Measurements from ENCODE around the gene ZIC2. TPM values are rescaled to one million over a fixed set of nuclear protein-coding genes. Genes with fewer than 3 reads are reported as not detected.
"Not testable (repeated sequence)": the region's sequence is repeated elsewhere in the genome, so short reads cannot be mapped to it uniquely, and the experiment has no call there.

Gene ZIC2
- total and polyA plus RNA-seq, 4 donors: 0.18 TPM; not detected in 3

DNA sequence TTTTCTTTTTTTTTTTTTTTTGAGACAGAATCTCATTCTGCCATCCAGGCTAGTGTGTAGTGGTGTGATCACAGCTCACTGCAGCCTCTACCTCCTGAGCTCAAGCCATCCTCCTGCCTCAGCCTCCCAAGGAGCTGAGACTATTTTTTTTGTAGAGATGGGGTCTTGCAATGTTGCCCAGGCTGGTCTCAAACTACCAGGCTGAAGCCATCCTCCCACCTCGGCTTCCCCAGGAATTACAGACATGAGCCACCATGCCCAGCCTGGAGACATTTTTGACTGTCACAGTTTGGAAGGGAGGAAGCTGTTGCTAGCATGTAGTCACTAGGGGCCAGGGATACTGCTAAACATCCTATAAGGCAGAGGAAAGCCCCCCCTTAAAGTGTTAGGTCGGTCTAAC, 33.9 kb upstream of the ZIC2 start:
- Histone ChIP-seq H3K9me3 (ENCODE audit: control insufficient read depth, low read length) (no peaks in the 10 kb centered on the region), H3K4me1 (ENCODE audit: control insufficient read depth in 1 of 2, insufficient read depth in 2 of 2, low read length in 2 of 2) (no peaks in the 10 kb centered on the region), H3K27ac (ENCODE audit: low read depth in 1 of 2, low read length in 2 of 2) (no peak overlapping the region), H3K36me3 (ENCODE audit: control insufficient read depth in 1 of 2, insufficient read depth in 2 of 2, low read length in 1 of 2) (no peaks in the 10 kb centered on the region), H3K27me3 (ENCODE audit: control insufficient read depth in 1 of 2, insufficient read depth in 2 of 2, low read length in 1 of 2) (no peaks in the 10 kb centered on the region), H3K4me3 (ENCODE audit: low read length in 2 of 2) (no peak overlapping the region)
- ATAC-seq (ENCODE audit: low FRiP score) (no peak), DNase-seq (no peak)
- 72 to 79% methylated on average over 2 of the region's 2 CpGs for WGBS, 2 donors
- intact Hi-C loops (cut with DNase I): no loop called here

DNA sequence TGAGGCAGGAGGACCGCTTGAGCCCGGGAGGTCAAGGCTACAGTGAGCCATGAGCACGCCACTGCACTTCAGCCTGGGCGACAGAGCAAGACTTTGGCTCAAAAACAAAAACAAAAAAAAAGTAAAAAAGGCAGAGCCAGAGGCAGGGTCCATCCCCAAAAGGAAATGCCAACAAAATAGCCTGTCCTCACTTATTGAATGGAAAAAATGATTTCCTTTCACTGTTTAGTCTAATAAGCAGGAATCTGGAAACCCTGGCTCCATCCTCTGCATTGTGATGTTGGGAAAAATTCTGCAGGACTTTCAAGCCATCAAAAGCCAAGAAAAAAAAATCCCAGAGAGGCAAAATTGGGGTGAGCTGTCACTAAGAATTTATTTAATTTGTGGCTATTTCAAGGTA, 33.2 kb upstream of the ZIC2 start:
- H3K4me1 ChIP-seq (ENCODE audit: control insufficient read depth in 1 of 2, insufficient read depth in 2 of 2, low read length in 2 of 2): no peaks in the 10 kb centered on the region
- DNase-seq (no peak), ATAC-seq (ENCODE audit: low FRiP score) (no peak)
- H3K27me3 ChIP-seq (ENCODE audit: control insufficient read depth in 1 of 2, insufficient read depth in 2 of 2, low read length in 1 of 2): no peaks in the 10 kb centered on the region
- 76 to 80% methylated on average over 4 of the region's 4 CpGs for WGBS, 2 donors
- intact Hi-C loops (cut with DNase I): no loop called here
- H3K36me3 ChIP-seq (ENCODE audit: control insufficient read depth in 1 of 2, insufficient read depth in 2 of 2, low read length in 1 of 2): no peaks in the 10 kb centered on the region
- no peaks in the 10 kb centered on the region for H3K9me3 ChIP-seq (ENCODE audit: control insufficient read depth, low read length)
- H3K27ac ChIP-seq (ENCODE audit: low read depth in 1 of 2, low read length in 2 of 2): no peak overlapping the region
- H3K4me3 ChIP-seq (ENCODE audit: low read length in 2 of 2): no peak overlapping the region

DNA sequence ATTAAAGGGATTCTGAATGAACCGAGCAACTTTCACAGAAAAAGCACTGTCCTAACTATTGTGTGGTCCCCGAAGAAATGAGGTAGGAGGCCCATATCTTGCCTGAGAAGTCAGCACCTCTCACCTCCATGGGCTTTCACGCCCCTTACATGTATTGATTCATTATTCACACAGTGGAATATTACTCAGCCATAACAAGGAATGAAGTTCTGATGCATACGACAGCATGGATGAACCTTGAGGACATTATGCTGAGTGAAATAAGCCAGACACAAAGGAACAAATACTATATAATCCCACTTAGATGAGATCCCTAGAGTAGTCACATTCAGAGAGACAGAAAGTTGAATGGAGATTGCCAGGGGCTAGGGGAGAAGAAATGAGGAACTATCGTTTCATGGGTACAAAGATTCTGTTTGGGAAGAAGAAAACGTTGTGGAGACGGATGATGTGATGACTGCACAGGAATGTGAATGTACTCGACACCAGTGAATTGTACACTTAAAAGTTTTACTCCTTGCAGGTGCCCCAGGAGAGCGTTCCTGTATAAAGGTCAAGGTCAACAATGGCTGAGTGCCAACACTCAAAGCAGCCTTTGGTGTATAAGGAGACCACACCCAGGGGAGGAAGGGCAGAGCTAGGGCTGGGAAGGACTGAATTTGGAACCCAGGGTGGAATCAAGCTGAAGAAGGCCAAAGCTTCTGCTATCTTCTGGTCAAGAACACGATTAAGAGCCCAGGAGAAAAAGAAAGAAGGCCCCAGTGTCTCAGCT, 32.5 kb upstream of the ZIC2 start:
- Histone ChIP-seq H3K4me3 (ENCODE audit: low read length in 2 of 2) (no peak overlapping the region), H3K27me3 (ENCODE audit: control insufficient read depth in 1 of 2, insufficient read depth in 2 of 2, low read length in 1 of 2) (no peaks in the 10 kb centered on the region), H3K9me3 (ENCODE audit: control insufficient read depth, low read length) (no peaks in the 10 kb centered on the region), H3K27ac (ENCODE audit: low read depth in 1 of 2, low read length in 2 of 2) (no peak overlapping the region), H3K4me1 (ENCODE audit: control insufficient read depth in 1 of 2, insufficient read depth in 2 of 2, low read length in 2 of 2) (no peaks in the 10 kb centered on the region), H3K36me3 (ENCODE audit: control insufficient read depth in 1 of 2, insufficient read depth in 2 of 2, low read length in 1 of 2) (no peaks in the 10 kb centered on the region)
- 65 to 76% methylated on average over 10 of the region's 10 CpGs for WGBS, 2 donors
- intact Hi-C loops (cut with DNase I): no loop called here
- DNase-seq: no peak
- ATAC-seq (ENCODE audit: low FRiP score): no peak

DNA sequence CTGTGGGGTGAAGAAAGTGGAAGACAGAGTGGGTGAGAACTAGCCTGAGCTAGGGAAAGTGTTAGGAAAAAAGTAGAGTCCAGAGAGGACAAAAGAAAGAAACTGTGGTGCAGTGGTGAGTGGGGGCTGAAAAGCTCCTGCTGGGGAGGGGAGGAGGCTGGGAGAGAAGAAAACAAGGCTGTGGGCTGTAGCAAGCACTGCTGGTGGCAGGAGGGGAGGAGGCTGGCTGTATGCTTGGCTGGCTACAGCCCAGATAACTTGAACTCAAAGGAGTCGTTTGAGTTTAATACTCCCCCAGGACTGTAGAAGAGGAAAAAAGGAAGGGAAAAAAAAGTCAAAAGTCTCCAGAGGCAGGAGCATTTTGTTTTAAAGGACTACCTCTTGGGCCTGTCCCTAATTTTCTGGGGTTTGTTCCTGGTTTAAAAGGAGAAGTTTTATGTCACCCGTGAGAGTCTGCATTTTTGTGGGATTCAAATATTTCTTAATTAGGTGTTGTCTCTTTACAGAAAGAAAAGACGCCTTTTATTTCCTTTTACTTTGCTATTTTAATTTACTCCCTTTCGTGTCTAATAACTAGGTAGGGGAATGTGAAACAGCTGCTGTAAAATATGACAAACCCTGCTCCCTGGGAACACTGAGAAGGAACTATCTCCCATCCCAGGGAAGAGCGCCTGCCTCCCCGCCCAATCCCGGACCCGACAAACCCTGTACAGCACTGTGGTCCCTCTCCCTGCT, 31.7 kb upstream of the ZIC2 start:
- Histone ChIP-seq H3K27ac (ENCODE audit: low read depth in 1 of 2, low read length in 2 of 2) (no peak overlapping the region), H3K9me3 (ENCODE audit: control insufficient read depth, low read length) (no peaks in the 10 kb centered on the region), H3K36me3 (ENCODE audit: control insufficient read depth in 1 of 2, insufficient read depth in 2 of 2, low read length in 1 of 2) (no peaks in the 10 kb centered on the region), H3K4me3 (ENCODE audit: low read length in 2 of 2) (no peak overlapping the region), H3K4me1 (ENCODE audit: control insufficient read depth in 1 of 2, insufficient read depth in 2 of 2, low read length in 2 of 2) (no peaks in the 10 kb centered on the region), H3K27me3 (ENCODE audit: control insufficient read depth in 1 of 2, insufficient read depth in 2 of 2, low read length in 1 of 2) (no peaks in the 10 kb centered on the region)
- no peak for ATAC-seq (ENCODE audit: low FRiP score)
- WGBS, 2 donors: 56 to 58% methylated on average over 8 of the region's 8 CpGs
- intact Hi-C loops (cut with DNase I): no loop called here
- DNase-seq: no peak

DNA sequence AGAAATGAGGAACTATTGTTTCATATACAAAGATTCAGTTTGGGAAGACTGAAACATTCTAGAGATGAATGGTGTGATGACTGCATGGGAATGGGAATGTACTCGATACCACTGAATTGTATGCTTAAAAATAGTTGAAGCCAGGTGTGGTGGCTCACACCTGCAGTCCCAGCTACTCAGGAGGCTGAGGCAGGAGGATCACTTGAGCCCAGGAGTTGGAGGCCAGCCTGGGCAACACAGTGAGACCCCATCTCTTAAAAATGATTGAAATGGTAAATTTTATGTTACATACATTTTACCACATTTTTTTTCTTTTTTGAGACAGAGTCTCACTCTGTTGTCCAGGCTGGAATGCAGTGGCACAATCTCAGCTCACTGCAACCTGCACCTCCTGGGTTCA, 29.9 kb upstream of the ZIC2 start:
- ATAC-seq (ENCODE audit: low FRiP score); DNase-seq; H3K9me3 ChIP-seq (ENCODE audit: control insufficient read depth, low read length); H3K36me3 ChIP-seq (ENCODE audit: control insufficient read depth in 1 of 2, insufficient read depth in 2 of 2, low read length in 1 of 2); H3K27me3 ChIP-seq (ENCODE audit: control insufficient read depth in 1 of 2, insufficient read depth in 2 of 2, low read length in 1 of 2); intact Hi-C loops (cut with DNase I); H3K27ac ChIP-seq (ENCODE audit: low read depth in 1 of 2, low read length in 2 of 2); H3K4me3 ChIP-seq (ENCODE audit: low read length in 2 of 2); H3K4me1 ChIP-seq (ENCODE audit: control insufficient read depth in 1 of 2, insufficient read depth in 2 of 2, low read length in 2 of 2): not testable (repeated sequence)
- WGBS, 2 donors: 96 to 97% methylated on average over 1 of the region's 1 CpG

DNA sequence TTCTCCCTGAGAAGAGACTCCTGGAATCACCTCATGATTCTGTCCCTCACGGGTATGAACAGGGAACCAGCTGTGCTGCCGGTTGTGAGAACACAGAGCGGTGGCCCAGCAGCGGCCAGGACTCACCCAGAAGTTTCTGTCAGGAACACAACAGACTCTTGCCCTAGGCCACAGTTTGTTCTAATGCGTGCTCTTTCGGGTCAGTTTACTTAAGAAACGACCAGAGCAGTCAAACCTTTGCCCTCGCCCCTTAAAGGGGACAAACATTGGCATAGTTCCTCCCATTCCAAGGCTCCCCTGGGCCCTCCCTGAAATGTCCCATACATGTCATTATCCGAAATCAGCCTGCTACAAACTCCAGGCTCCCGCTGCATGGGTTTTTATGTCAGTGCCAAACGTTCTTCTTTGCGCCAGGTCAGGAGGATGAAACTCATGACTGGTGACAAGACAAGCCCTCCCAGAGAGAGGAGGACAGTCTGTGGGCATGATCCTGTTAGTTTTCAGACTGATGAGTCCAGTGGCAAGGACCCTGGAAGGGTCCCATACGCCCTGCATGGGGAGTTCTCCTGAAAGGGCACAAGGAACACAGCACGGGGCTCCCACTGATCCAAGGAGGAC, 28.3 kb upstream of the ZIC2 start:
- Histone ChIP-seq H3K27me3 (ENCODE audit: control insufficient read depth in 1 of 2, insufficient read depth in 2 of 2, low read length in 1 of 2) (no peaks in the 10 kb centered on the region), H3K4me1 (ENCODE audit: control insufficient read depth in 1 of 2, insufficient read depth in 2 of 2, low read length in 2 of 2) (no peaks in the 10 kb centered on the region), H3K4me3 (ENCODE audit: low read length in 2 of 2) (no peak overlapping the region), H3K36me3 (ENCODE audit: control insufficient read depth in 1 of 2, insufficient read depth in 2 of 2, low read length in 1 of 2) (no peaks in the 10 kb centered on the region), H3K27ac (ENCODE audit: low read depth in 1 of 2, low read length in 2 of 2) (no peak overlapping the region), H3K9me3 (ENCODE audit: control insufficient read depth, low read length) (no peaks in the 10 kb centered on the region)
- 56 to 57% methylated on average over 14 of the region's 14 CpGs for WGBS, 2 donors
- no peak for ATAC-seq (ENCODE audit: low FRiP score)
- intact Hi-C loops (cut with DNase I): no loop called here
- no peak for DNase-seq

DNA sequence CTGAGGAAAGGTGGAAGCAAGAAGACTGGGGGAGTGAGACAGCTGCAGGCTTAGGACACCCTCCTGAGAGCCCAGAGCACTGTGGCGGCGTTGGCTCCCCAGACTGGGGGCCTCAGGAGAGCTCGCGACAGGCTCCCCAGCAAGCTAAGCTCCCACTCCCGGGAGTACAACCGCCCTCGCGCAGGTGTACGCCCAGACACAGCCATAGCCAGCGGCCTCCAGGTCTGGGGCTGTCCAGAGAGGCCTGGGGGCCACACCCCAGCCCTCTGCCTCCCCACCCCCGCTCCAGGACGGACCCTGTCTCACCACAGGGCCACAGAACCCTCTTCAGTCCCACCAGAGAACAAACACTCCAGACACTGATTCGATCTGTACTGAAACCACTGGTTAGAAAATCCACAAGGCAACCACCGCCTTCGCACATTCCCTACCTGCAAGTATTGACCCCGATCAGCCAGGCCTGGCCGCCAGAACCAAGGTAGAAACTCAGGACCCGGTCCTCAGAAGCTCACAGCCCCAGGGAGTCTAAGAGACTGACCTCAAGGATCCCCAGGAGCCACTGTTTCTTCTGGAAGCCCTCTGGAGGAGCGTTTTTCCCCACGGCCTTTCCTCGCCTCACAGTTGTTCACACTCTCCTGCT, 26.4 kb upstream of the ZIC2 start:
- Histone ChIP-seq H3K27me3 (ENCODE audit: control insufficient read depth in 1 of 2, insufficient read depth in 2 of 2, low read length in 1 of 2) (no peaks in the 10 kb centered on the region), H3K27ac (ENCODE audit: low read depth in 1 of 2, low read length in 2 of 2) (no peak overlapping the region), H3K4me1 (ENCODE audit: control insufficient read depth in 1 of 2, insufficient read depth in 2 of 2, low read length in 2 of 2) (no peaks in the 10 kb centered on the region), H3K4me3 (ENCODE audit: low read length in 2 of 2) (no peak overlapping the region), H3K9me3 (ENCODE audit: control insufficient read depth, low read length) (no peaks in the 10 kb centered on the region), H3K36me3 (ENCODE audit: control insufficient read depth in 1 of 2, insufficient read depth in 2 of 2, low read length in 1 of 2) (no peaks in the 10 kb centered on the region)
- intact Hi-C loops (cut with DNase I): no loop called here
- WGBS, 2 donors: 46 to 50% methylated on average over 21 of the region's 21 CpGs
- ATAC-seq (ENCODE audit: low FRiP score) (no peak), DNase-seq (no peak)

DNA sequence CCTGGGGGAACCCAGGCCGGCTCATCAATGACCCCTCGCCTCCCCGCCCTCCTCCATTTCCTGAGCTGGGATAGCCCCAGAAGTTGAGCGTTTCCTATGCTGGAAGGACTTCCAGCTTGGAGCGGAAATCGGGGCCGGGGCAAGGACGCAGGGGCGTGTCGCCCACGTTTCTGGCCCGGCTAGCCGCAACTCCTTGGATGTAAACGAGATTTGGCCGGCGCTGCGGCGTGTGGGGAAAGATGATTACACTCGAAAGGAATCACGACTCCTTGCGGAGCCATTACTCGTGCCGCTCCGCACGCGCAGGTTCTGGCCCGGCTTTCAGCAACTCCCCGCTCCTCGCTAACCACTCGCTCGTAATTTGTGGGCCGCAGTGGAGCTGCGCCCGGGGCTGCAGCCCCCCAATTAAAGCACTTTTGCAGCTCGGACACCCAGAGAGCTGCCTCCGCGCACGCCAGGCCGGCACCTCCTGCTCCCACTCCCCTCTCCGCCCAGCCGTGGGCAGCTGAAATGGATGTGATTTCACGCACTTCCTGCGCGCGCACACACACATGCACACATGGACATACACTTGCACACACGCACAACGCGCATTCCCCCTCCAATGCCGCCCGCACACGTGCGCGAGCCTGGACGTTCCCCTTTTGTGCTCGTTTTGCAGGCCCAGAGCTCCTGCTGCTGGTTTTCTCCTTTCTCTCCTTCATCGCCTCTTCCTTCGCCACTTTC, 25.7 kb upstream of the ZIC2 start:
- intact Hi-C loops (cut with DNase I): no loop called here
- no peaks in the 10 kb centered on the region for H3K36me3 ChIP-seq (ENCODE audit: control insufficient read depth in 1 of 2, insufficient read depth in 2 of 2, low read length in 1 of 2)
- H3K4me3 ChIP-seq (ENCODE audit: low read length in 2 of 2): no peak overlapping the region
- no peak overlapping the region for H3K27ac ChIP-seq (ENCODE audit: low read depth in 1 of 2, low read length in 2 of 2)
- H3K27me3 ChIP-seq (ENCODE audit: control insufficient read depth in 1 of 2, insufficient read depth in 2 of 2, low read length in 1 of 2): no peaks in the 10 kb centered on the region
- 2 to 3% methylated on average over 57 of the region's 57 CpGs for WGBS, 2 donors
- no peaks in the 10 kb centered on the region for H3K9me3 ChIP-seq (ENCODE audit: control insufficient read depth, low read length)
- ATAC-seq (ENCODE audit: low FRiP score): no peak
- no peaks in the 10 kb centered on the region for H3K4me1 ChIP-seq (ENCODE audit: control insufficient read depth in 1 of 2, insufficient read depth in 2 of 2, low read length in 2 of 2)
- DNase-seq: peak in 1 of 2 donors; percentile 81

All from aorta (tissue), 5 donors.